PC-9 (cell line): Measurements from ENCODE around the gene RHBDD1. TPM values are rescaled to one million over a fixed set of nuclear protein-coding genes. Genes with fewer than 3 reads are reported as not detected.

Experiments used
- BruUV-seq: library from RNA; stranded (reverse); fragments of 400-500 nt; replicated peaks from 2 replicates; lab custom pipeline; 2021; lab: Mats Ljungman, UMichigan
- CTCF ChIA-PET: fragments of 300-600 bp; sonication (Branson Sonifier 250); formaldehyde crosslinking; loops from one replicate; lab custom pipeline; 2022; ENCODE audit warnings: antibody characterized with exemption; lab: Charles Lee
- POLR2A ChIA-PET: fragments of 300-600 bp; sonication (Branson Sonifier 250); formaldehyde crosslinking; loops from one replicate; lab custom pipeline; 2022; ENCODE audit warnings: antibody characterized with exemption; ENCODE audit not compliant: unreplicated experiment; lab: Charles Lee
- DNase-seq, 2 experiments: peaks; one replicate each; pipeline versions ENCODE4 v3.0.0 to v3.0.0-alpha.2; 2015 to 2022; ENCODE audit warnings: mixed read lengths in 1 of 2
- H2AFZ ChIP-seq: fragments of 200-600 bp; sonication (generic); 2 replicates; pipeline ENCODE4 v1.8.1; 2017; ENCODE audit warnings: antibody characterized with exemption
- H3F3A ChIP-seq: fragments of 200-600 bp; sonication (generic); 2 replicates; pipeline ENCODE4 v1.8.1; 2017; ENCODE audit warnings: antibody characterized with exemption, mild to moderate bottlenecking, low read depth; ENCODE audit not compliant: insufficient read depth
- H3K27ac ChIP-seq: fragments of 200-600 bp; sonication (generic); 2 replicates; pipeline ENCODE4 v1.6.1; 2016; ENCODE audit warnings: mixed run types
- H3K27me3 ChIP-seq: fragments of 200-600 bp; sonication (generic); 2 replicates; pipeline ENCODE4 v1.6.1; 2016; ENCODE audit warnings: low read depth, mixed run types; ENCODE audit not compliant: insufficient read depth
- H3K36me3 ChIP-seq: fragments of 200-600 bp; sonication (generic); 2 replicates; pipeline ENCODE4 v1.6.1; 2016; ENCODE audit warnings: low read depth, mixed run types
- H3K4me1 ChIP-seq: fragments of 200-600 bp; sonication (generic); replicated peaks from 2 replicates; pipeline ENCODE4 v1.6.1; 2016; ENCODE audit warnings: mixed run types; ENCODE audit not compliant: insufficient read depth
- H3K4me2 ChIP-seq: fragments of 200-600 bp; sonication (generic); 2 replicates; pipeline ENCODE4 v1.6.1; 2017; ENCODE audit warnings: mixed run types
- H3K4me3 ChIP-seq: fragments of 200-600 bp; sonication (generic); 2 replicates; pipeline ENCODE4 v1.6.1; 2016; ENCODE audit warnings: mixed run types
- H3K79me2 ChIP-seq: fragments of 200-600 bp; sonication (generic); 2 replicates; pipeline ENCODE4 v1.6.1; 2017; ENCODE audit warnings: low read depth, mixed run types
- H3K9me2 ChIP-seq: fragments of 200-600 bp; sonication (generic); 2 replicates; pipeline ENCODE4 v1.8.1; 2017; ENCODE audit warnings: mild to moderate bottlenecking; ENCODE audit not compliant: insufficient read depth
- H3K9me3 ChIP-seq: fragments of 200-600 bp; sonication (generic); 2 replicates; pipeline ENCODE4 v1.8.1; 2016; ENCODE audit warnings: low read depth; ENCODE audit not compliant: insufficient read depth
- H4K20me1 ChIP-seq: fragments of 200-600 bp; sonication (generic); 2 replicates; pipeline ENCODE4 v1.8.1; 2017; ENCODE audit not compliant: insufficient read depth
- EZH2 ChIP-seq: fragments of 200-600 bp; sonication (generic); IDR thresholded peaks from 2 replicates; pipeline ENCODE4 v1.8.0; 2017; ENCODE audit warnings: antibody characterized with exemption, low read depth
- intact Hi-C: fragments of 100-400 bp; cut with micrococcal nuclease; formaldehyde crosslinking; loops from one replicate; pipeline ENCODE4 v1.10.0; 2022; ENCODE audit not compliant: unreplicated experiment
- total RNA-seq: library from RNA; stranded (reverse); gene quantifications from 2 replicates; pipeline ENCODE4 v1.2.3, GENCODE V29; 2021
- TF ChIP-seq, protein P1 (sequence below): fragments of 200-600 bp; sonication (generic); conservative IDR thresholded peaks from 2 replicates; pipeline ENCODE4 v1.6.1; 2017; ENCODE audit warnings: mixed run types, antibody characterized with exemption, mild to moderate bottlenecking, moderate library complexity

The RHBDD1 gene
- total RNA-seq, 1 experiment from 2014 or later = 22.3 TPM

- H3K4me3 ChIP-seq = no peak overlapping the region
- H3K27ac ChIP-seq = no peak overlapping the region
- no peak overlapping the region for H3K4me2 ChIP-seq
- no peak for DNase-seq
- H3K9me3 ChIP-seq = no peaks in the 10 kb centered on the region
- H4K20me1 ChIP-seq = no peaks in the 10 kb centered on the region
- intact Hi-C loops = no loop called here
- H3K27me3 ChIP-seq = no peaks in the 10 kb centered on the region
- no peaks in the 10 kb centered on the region for H3K9me2 ChIP-seq
- POLR2A ChIA-PET = no interaction called here
- no peaks in the 10 kb centered on the region for H3K36me3 ChIP-seq
- CTCF ChIA-PET = no interaction called here
- no peaks in the 10 kb centered on the region for H3K79me2 ChIP-seq
- no TSS peak for BruUV-seq
- TF ChIP-seq EZH2 = no peak
- TF ChIP-seq, protein P1, sequence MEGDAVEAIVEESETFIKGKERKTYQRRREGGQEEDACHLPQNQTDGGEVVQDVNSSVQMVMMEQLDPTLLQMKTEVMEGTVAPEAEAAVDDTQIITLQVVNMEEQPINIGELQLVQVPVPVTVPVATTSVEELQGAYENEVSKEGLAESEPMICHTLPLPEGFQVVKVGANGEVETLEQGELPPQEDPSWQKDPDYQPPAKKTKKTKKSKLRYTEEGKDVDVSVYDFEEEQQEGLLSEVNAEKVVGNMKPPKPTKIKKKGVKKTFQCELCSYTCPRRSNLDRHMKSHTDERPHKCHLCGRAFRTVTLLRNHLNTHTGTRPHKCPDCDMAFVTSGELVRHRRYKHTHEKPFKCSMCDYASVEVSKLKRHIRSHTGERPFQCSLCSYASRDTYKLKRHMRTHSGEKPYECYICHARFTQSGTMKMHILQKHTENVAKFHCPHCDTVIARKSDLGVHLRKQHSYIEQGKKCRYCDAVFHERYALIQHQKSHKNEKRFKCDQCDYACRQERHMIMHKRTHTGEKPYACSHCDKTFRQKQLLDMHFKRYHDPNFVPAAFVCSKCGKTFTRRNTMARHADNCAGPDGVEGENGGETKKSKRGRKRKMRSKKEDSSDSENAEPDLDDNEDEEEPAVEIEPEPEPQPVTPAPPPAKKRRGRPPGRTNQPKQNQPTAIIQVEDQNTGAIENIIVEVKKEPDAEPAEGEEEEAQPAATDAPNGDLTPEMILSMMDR = no peak
- no peak overlapping the region for H2AFZ ChIP-seq
- no peaks in the 10 kb centered on the region for H3F3A ChIP-seq
- no peaks in the 10 kb centered on the region for H3K4me1 ChIP-seq
Measured at GRCh38 chr2:227006189-227006897, 170.5 kb downstream of the RHBDD1 start.

DNA sequence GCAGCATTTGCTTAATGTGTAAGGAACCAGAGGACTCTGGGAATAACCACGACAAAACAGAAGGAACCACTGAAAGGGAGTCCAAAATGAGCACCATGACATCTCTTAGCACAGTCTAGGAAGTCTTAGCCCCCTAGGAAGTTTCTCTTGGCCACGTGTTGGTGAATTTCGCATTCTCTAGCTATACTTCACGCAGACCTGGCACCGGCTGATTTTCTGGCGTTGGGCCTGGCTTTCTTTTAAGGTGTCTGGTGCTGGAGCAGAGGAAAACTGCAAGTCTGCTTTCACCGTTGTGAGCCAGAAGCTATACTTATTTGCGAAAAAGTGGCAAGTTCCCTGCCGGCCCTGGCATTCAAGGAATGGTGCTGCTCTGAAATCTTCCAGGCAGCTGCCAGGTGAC lies 171.3 kb downstream of the RHBDD1 start:
- H3K4me3 ChIP-seq = no peak overlapping the region
- no peaks in the 10 kb centered on the region for H3K36me3 ChIP-seq
- no peak overlapping the region for H3K4me2 ChIP-seq
- H3F3A ChIP-seq = no peaks in the 10 kb centered on the region
- ChIA-PET POLR2A (no interaction called here), CTCF (no interaction called here)
- no peaks in the 10 kb centered on the region for H4K20me1 ChIP-seq
- no peak overlapping the region for H2AFZ ChIP-seq
- intact Hi-C loops = no loop called here
- BruUV-seq = no TSS peak
- TF ChIP-seq EZH2 = no peak
- TF ChIP-seq, protein P1 = no peak
- H3K27me3 ChIP-seq = no peaks in the 10 kb centered on the region
- no peak for DNase-seq
- no peaks in the 10 kb centered on the region for H3K4me1 ChIP-seq
- H3K9me2 ChIP-seq = no peaks in the 10 kb centered on the region
- no peaks in the 10 kb centered on the region for H3K9me3 ChIP-seq
- H3K27ac ChIP-seq = no peak overlapping the region
- H3K79me2 ChIP-seq = no peaks in the 10 kb centered on the region

DNA sequence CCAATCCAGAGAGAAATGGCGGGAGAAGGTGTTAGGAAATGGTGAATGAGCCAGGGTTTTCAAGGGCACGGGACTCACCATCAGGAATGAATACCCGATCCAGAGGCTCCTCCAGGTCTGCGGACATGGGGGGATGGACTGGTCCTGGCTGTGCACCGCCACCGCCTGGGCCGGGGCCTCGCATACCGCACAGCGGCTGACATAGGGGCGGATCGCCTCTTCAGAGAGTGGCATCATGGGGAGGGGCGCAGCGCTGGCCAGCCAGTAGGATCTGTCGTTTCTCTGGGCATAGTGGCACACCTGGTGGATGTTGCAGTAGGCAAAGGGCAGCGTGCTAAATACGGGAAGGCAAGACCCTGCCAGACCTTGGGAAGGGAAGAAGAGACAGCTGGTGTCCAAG lies 172.1 kb downstream of the RHBDD1 start:
- Histone ChIP-seq H3K27ac (no peak overlapping the region), H3K79me2 (no peaks in the 10 kb centered on the region), H3F3A (no peaks in the 10 kb centered on the region), H4K20me1 (no peaks in the 10 kb centered on the region), H3K27me3 (no peaks in the 10 kb centered on the region), H3K4me3 (no peak overlapping the region), H3K4me2 (no peak overlapping the region), H3K9me3 (no peaks in the 10 kb centered on the region), H3K36me3 (no peaks in the 10 kb centered on the region), H3K9me2 (no peaks in the 10 kb centered on the region), H3K4me1 (no peaks in the 10 kb centered on the region), H2AFZ (no peak overlapping the region)
- DNase-seq = no peak
- CTCF ChIA-PET = no interaction called here
- POLR2A ChIA-PET = no interaction called here
- no peak for TF ChIP-seq EZH2
- TF ChIP-seq, protein P1 = no peak
- BruUV-seq = no TSS peak
- intact Hi-C loops = no loop called here
